ENCODE data around the gene FGF10.
A peak's percentile ranks its signal among the peaks of the same experiment; 100 is the strongest.

FGF10 gene

DNA sequence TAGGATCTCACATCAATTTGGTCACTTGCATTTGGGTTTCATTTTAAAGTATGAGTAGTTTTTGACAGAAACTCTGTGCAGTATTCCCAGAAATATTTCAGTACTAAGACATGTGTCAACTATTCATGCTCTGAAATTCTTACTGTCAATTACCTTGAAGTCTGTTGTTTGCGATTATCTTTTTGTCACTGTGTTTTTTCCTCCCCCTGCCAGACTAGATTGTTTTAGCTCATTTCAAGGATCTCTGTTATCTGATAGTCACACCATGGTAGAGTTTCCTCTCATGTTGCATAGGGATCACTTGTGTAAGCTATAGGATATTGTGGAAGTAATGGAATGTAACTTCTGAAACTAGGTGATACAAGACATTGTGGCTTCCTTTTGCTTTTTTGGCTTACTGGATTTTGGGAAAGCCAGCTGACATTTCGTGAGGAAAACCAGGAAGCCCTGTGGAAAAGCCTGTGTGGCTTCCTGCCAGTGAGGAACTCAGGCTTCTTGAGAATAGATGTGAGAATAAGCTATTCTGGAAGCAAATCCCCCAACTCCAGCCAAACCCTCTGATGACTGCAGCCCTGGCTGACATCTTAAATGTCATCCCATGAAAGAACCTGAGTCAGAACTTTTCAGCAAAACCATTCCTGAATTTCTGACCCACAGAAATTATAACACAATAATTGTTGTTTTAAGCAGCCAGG, 122.2 kb downstream of the FGF10 start:
- Histone ChIP-seq H3K27ac (ENCODE audit: low read depth, low read length) (peak overlapping the region; percentile 49), H2BK5ac (ENCODE audit: low read length) (peak overlapping the region; percentile 47), H2BK120ac (ENCODE audit: low read depth, low read length) (peak overlapping the region; percentile 73), H3K18ac (ENCODE audit: low read length) (peak overlapping the region; percentile 96), H3K27me3 (ENCODE audit: insufficient read depth, low read length, poor library complexity) (no peaks in the 10 kb centered on the region), H3K23ac (ENCODE audit: low read length) (no peak overlapping the region), H4K8ac (ENCODE audit: low read depth, low read length) (no peak overlapping the region), H3K79me2 (ENCODE audit: control insufficient read depth, insufficient read depth, low read length) (no peaks in the 10 kb centered on the region), H3K56ac (ENCODE audit: low read length) (peak overlapping the region; percentile 44), H2BK15ac (replicated peaks; ENCODE audit: low read depth) (peak overlapping the region; percentile 45), H2AK5ac (ENCODE audit: low read length) (no peak overlapping the region), H3K4me2 (ENCODE audit: low read length) (no peak overlapping the region), H3K79me1 (ENCODE audit: low read length) (no peaks in the 10 kb centered on the region), H3K4ac (ENCODE audit: low read depth, low read length) (no peak overlapping the region), H3K4me1 (ENCODE audit: control insufficient read depth, low read depth, low read length) (no peaks in the 10 kb centered on the region), H3K36me3 (ENCODE audit: control insufficient read depth, insufficient read depth, low read length) (no peaks in the 10 kb centered on the region), H4K5ac (ENCODE audit: low read length) (no peak overlapping the region), H3K9ac (ENCODE audit: low read length) (no peak overlapping the region), H3K4me3 (ENCODE audit: low read length) (no peak overlapping the region)
- no CpG with 5 or more reads among the region's 2 CpGs for WGBS (ENCODE audit: extremely low coverage, insufficient coverage, low lambda C conversion rate)
- DNase-seq = peak; percentile 74

DNA sequence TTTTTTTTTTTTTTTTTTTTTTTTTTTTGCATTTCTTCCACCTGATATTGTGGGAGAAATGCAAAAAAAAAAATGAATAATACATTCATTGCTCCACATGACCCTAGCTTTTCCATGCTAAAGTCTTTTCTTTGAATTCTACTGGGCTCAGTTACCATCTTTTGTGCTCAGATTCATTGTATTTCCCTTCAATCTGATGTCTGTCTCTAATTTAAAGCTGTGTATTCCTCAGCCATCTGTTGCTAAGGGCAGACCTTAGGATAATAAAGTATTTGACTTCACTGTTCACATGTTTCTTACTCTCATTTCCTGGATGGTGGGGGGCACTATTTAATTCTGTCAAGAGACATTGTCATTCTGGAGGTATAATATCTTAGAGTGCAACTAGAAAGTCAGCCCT, 123.5 kb downstream of the FGF10 start:
- Histone ChIP-seq H3K36me3 (ENCODE audit: control insufficient read depth, insufficient read depth, low read length) (no peaks in the 10 kb centered on the region), H3K23ac (ENCODE audit: low read length) (no peak overlapping the region), H3K27ac (ENCODE audit: low read depth, low read length) (no peak overlapping the region), H3K4ac (ENCODE audit: low read depth, low read length) (no peak overlapping the region), H3K18ac (ENCODE audit: low read length) (no peak overlapping the region), H2BK5ac (ENCODE audit: low read length) (no peak overlapping the region), H4K5ac (ENCODE audit: low read length) (no peak overlapping the region), H3K4me2 (ENCODE audit: low read length) (no peak overlapping the region), H4K8ac (ENCODE audit: low read depth, low read length) (peak overlapping the region; percentile 76), H2BK120ac (ENCODE audit: low read depth, low read length) (no peak overlapping the region), H3K79me2 (ENCODE audit: control insufficient read depth, insufficient read depth, low read length) (no peaks in the 10 kb centered on the region), H3K4me3 (ENCODE audit: low read length) (no peak overlapping the region), H3K79me1 (ENCODE audit: low read length) (no peaks in the 10 kb centered on the region), H2AK5ac (ENCODE audit: low read length) (no peak overlapping the region), H2BK15ac (replicated peaks; ENCODE audit: low read depth) (no peak overlapping the region), H3K9ac (ENCODE audit: low read length) (no peak overlapping the region), H3K27me3 (ENCODE audit: insufficient read depth, low read length, poor library complexity) (no peaks in the 10 kb centered on the region), H3K4me1 (ENCODE audit: control insufficient read depth, low read depth, low read length) (no peaks in the 10 kb centered on the region), H3K56ac (ENCODE audit: low read length) (no peak overlapping the region)
- DNase-seq = no peak

DNA sequence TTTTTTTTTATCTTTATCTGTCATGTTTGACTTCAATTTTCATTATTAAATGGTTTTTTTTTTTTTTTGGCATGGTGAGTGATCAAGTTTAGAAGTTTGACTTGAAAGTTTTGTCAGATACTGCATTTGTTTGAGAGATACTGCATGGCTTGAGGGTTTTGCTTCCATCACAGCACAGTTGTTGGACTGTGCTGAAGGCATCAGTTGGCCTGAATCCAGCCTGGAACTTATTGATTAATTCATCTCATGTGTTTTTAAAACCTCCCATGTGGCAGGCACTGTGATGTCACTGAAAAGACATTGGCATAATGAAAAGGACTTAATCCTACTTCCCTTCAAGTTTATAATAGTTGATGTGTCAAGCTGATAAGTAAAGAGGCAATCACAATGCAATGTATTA, 128.4 kb downstream of the FGF10 start:
- Histone ChIP-seq H2BK15ac (replicated peaks; ENCODE audit: low read depth) (no peak overlapping the region), H3K27ac (ENCODE audit: low read depth, low read length) (no peak overlapping the region), H3K4me2 (ENCODE audit: low read length) (no peak overlapping the region), H3K56ac (ENCODE audit: low read length) (no peak overlapping the region), H2AK5ac (ENCODE audit: low read length) (no peak overlapping the region), H3K27me3 (ENCODE audit: insufficient read depth, low read length, poor library complexity) (no peaks in the 10 kb centered on the region), H3K9ac (ENCODE audit: low read length) (no peak overlapping the region), H3K4me1 (ENCODE audit: control insufficient read depth, low read depth, low read length) (peaks cover 3% of the 10 kb centered on the region), H3K4ac (ENCODE audit: low read depth, low read length) (no peak overlapping the region), H3K4me3 (ENCODE audit: low read length) (no peak overlapping the region), H3K18ac (ENCODE audit: low read length) (no peak overlapping the region), H3K23ac (ENCODE audit: low read length) (no peak overlapping the region), H4K8ac (ENCODE audit: low read depth, low read length) (no peak overlapping the region), H2BK120ac (ENCODE audit: low read depth, low read length) (no peak overlapping the region), H3K79me2 (ENCODE audit: control insufficient read depth, insufficient read depth, low read length) (no peaks in the 10 kb centered on the region), H2BK5ac (ENCODE audit: low read length) (no peak overlapping the region), H3K36me3 (ENCODE audit: control insufficient read depth, insufficient read depth, low read length) (no peaks in the 10 kb centered on the region), H4K5ac (ENCODE audit: low read length) (no peak overlapping the region), H3K79me1 (ENCODE audit: low read length) (no peaks in the 10 kb centered on the region)
- DNase-seq = no peak

- Histone ChIP-seq H3K4ac (ENCODE audit: low read depth, low read length) (no peak overlapping the region), H2BK5ac (ENCODE audit: low read length) (no peak overlapping the region), H3K27me3 (ENCODE audit: insufficient read depth, low read length, poor library complexity) (no peaks in the 10 kb centered on the region), H3K23ac (ENCODE audit: low read length) (no peak overlapping the region), H3K27ac (ENCODE audit: low read depth, low read length) (no peak overlapping the region), H2BK15ac (replicated peaks; ENCODE audit: low read depth) (no peak overlapping the region), H3K4me2 (ENCODE audit: low read length) (no peak overlapping the region), H3K36me3 (ENCODE audit: control insufficient read depth, insufficient read depth, low read length) (no peaks in the 10 kb centered on the region), H2AK5ac (ENCODE audit: low read length) (no peak overlapping the region), H4K5ac (ENCODE audit: low read length) (no peak overlapping the region), H4K8ac (ENCODE audit: low read depth, low read length) (no peak overlapping the region), H3K9ac (ENCODE audit: low read length) (no peak overlapping the region), H3K79me1 (ENCODE audit: low read length) (no peaks in the 10 kb centered on the region), H2BK120ac (ENCODE audit: low read depth, low read length) (no peak overlapping the region), H3K56ac (ENCODE audit: low read length) (no peak overlapping the region), H3K18ac (ENCODE audit: low read length) (no peak overlapping the region), H3K4me1 (ENCODE audit: control insufficient read depth, low read depth, low read length) (peaks cover 3% of the 10 kb centered on the region), H3K4me3 (ENCODE audit: low read length) (no peak overlapping the region), H3K79me2 (ENCODE audit: control insufficient read depth, insufficient read depth, low read length) (no peaks in the 10 kb centered on the region)
- DNase-seq = no peak
- WGBS (ENCODE audit: extremely low coverage, insufficient coverage, low lambda C conversion rate) = no CpG with 5 or more reads among the region's 4 CpGs
These were observed 131.4 kb downstream of the FGF10 start for GRCh38 chr5:44257653-44258365.

DNA sequence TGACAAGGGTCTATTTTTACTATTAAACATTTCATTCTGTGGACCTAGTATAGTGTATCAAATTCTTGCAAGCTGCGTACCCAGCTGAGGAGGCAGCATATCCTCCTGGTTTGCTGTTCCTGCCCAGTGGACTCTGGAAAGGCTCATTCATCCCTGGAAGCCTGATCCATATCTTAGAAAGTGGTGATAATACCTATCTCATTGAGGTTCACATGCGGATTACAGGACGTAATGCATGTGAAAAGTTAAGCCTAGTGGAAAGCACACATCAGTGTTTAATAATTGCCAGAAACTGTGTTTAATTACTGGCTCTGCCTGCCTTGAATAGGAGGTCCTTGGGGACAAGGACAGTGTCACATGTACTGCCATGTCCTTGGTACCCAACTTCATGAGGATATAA, 132.0 kb downstream of the FGF10 start:
- H2BK120ac ChIP-seq (ENCODE audit: low read depth, low read length) = no peak overlapping the region
- H2BK15ac ChIP-seq (replicated peaks; ENCODE audit: low read depth) = no peak overlapping the region
- no peak overlapping the region for H4K8ac ChIP-seq (ENCODE audit: low read depth, low read length)
- H3K56ac ChIP-seq (ENCODE audit: low read length) = no peak overlapping the region
- no peaks in the 10 kb centered on the region for H3K79me1 ChIP-seq (ENCODE audit: low read length)
- H2AK5ac ChIP-seq (ENCODE audit: low read length) = no peak overlapping the region
- H3K79me2 ChIP-seq (ENCODE audit: control insufficient read depth, insufficient read depth, low read length) = no peaks in the 10 kb centered on the region
- no peak overlapping the region for H3K4ac ChIP-seq (ENCODE audit: low read depth, low read length)
- H3K23ac ChIP-seq (ENCODE audit: low read length) = no peak overlapping the region
- no peak overlapping the region for H3K27ac ChIP-seq (ENCODE audit: low read depth, low read length)
- H4K5ac ChIP-seq (ENCODE audit: low read length) = no peak overlapping the region
- no peaks in the 10 kb centered on the region for H3K27me3 ChIP-seq (ENCODE audit: insufficient read depth, low read length, poor library complexity)
- no peak overlapping the region for H3K4me2 ChIP-seq (ENCODE audit: low read length)
- no peak overlapping the region for H3K18ac ChIP-seq (ENCODE audit: low read length)
- no peak overlapping the region for H3K9ac ChIP-seq (ENCODE audit: low read length)
- DNase-seq = peak; percentile 52
- H3K4me1 ChIP-seq (ENCODE audit: control insufficient read depth, low read depth, low read length) = peaks cover 3% of the 10 kb centered on the region
- H3K36me3 ChIP-seq (ENCODE audit: control insufficient read depth, insufficient read depth, low read length) = no peaks in the 10 kb centered on the region
- no peak overlapping the region for H3K4me3 ChIP-seq (ENCODE audit: low read length)
- WGBS (ENCODE audit: extremely low coverage, insufficient coverage, low lambda C conversion rate) = no CpG with 5 or more reads among the region's 3 CpGs
- no peak overlapping the region for H2BK5ac ChIP-seq (ENCODE audit: low read length)

Measured in mesendoderm (in vitro differentiated cells).